Stimulated activated CD8-positive, alpha-beta memory T cell treated with anti-CD3 and anti-CD28 coated beads, Interleukin-12 subunit alpha, Interleukin-12 subunit beta, amount 100 ng/mL, for 1 hour (primary cell): Measurements from ENCODE around the gene TKT.
"Not testable (repeated sequence)": the region's sequence is repeated elsewhere in the genome, so short reads cannot be mapped to it uniquely, and the experiment has no call there.

Experiments used
- DNase-seq: peaks from one replicate; pipeline ENCODE4 v3.0.0-alpha.2; 2020; ENCODE audit warnings: low read depth

TKT gene

DNA sequence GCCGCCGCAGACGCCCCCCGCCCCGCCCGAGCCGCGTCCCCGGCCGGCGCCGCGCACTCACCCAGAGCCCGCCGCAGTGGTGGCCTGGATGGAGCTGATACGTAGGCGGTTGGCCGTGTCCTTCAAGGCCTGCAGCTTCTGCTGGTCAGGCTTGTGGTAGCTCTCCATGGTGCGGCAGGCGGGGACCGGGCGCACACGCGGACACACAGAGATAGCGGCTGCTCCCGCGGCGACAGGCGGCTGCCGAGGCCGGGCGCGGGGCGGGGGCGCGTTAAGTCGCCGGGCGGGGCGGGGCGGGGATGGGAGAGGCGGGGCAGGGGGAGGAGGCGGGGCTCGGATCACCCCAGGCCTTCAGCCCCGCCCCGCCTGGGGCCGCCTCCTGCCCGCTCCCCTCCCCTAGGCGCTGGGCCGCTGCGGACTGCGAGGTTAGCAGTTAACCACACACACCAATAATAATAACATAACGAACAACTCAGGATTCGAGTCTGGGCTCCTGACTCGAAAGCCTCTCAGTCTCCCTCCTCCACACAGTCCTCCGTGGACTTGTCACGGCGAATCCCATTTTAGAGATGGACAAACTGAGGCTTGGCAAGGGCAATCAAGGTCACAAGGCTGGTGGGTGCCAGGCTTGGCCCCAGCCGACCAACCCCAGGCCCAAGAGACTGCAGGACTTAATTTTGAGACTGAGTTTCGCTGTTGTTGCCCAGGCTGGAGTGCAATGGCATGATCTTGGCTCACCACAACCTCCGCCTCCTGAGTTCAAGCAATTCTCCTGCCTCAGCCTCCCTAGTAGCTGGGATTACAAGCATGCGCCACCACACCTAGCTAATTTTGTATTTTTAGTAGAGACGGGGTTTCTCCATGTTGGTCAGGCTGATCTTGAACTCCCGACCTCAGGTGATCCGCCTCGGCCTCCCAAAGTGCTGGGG lies at the start of gene TKT:
Gene TKT (minus strand): TSS at position 248 of the 929 bp plus-strand sequence. CDS start 80 bp downstream, at position 168.
- peak; percentile 54 for DNase-seq

DNA sequence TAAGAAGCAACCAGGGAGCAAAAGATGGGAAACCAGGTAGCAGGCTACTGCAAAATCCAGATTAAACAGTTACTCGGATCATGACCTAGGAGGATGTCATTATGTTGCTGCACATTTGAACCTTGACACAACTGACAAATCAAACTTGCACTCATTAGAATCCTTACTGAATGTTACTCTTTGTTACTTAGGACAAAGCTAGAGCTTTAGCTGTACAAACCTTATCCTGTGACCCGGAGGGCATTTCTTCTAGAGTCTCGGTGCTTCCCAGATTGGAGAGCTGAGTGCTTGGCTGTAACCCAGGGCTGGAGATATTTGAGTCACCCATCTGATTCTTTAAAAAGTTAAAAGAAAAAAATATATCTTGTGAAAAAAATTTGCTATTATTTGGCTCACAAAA lies 48.1 kb upstream of the TKT start:
- no peak for DNase-seq

DNA sequence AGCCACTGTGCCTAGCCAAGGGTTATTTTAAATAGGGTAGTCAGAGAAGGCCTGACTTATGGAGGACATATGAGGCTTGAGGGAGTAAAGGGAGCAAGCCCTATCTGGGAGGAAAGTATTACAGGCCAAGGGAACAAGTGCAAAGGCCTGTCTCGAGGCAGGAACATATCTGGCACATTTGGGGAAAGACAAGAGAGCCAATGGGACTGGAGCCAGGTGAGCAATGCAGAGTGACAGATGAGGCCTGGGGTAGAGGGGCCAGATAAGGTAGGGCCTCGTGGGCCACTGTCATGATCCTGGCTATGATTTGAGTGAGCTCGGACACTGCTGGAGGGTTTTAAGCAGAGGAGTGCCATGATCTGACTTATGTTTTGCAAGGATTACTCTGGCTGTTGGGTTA lies 47.7 kb upstream of the TKT start:
- no peak for DNase-seq

DNA sequence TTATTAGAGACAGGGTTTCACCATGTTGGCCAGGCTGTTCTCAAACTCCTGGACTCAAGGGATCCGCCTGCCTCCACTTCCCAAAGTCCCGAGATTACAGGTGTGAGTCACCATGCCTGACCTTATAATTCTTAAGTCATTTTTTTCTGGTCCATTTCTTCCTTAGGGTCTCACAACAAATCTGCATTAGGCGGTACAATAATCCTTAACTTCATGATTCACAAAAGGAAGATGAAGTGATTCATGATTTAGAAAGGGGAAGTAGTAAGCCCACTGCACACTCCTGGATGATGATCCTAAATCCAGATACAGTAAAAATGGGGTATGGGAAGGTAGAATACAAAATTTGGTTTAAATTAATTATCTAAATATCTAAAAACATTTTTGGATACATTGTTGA lies 45.0 kb upstream of the TKT start:
- no peak for DNase-seq

DNA sequence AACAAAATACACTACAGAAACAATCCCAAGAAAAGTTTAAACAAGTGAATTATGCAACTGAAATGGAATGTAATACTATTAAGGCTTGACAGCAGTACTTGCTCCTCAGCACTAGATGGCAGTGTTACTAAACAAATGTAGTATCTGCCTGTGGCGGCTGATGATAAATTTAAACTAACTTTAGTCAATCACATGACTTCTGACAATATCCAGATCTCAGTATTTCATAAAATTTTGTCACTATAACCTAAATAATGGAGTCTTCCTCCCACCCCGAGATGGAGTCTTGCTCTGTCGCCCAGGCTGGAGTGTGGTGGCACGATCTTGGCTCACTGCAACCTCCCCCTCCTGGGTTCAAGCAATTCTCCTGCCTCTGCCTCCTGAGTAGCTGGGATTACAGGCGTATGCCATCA lies 43.8 kb upstream of the TKT start:
- peak; percentile 2 for DNase-seq

DNA sequence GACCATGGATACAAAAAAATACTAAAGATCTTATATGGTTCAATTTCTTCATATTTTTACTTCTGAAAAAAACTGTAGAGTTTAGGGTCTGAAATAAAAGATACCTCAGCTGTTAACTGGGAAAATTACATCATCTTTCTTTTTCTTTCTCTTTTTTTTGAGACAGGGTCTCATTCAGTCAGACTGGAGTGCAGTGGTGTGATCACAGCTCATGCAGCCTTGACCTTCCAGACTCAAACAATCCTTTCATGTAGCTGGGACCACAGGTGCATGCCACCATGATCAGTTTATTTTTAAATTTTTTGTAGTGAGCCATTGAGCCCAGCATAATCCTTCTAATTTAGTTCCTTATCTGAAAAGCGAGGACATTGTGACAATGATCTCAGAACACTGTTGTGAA lies 39.6 kb upstream of the TKT start:
- no peak for DNase-seq

GRCh38 chr3:53293867-53294266 lies 38.0 kb upstream of the TKT start:
- DNase-seq: no peak

DNA sequence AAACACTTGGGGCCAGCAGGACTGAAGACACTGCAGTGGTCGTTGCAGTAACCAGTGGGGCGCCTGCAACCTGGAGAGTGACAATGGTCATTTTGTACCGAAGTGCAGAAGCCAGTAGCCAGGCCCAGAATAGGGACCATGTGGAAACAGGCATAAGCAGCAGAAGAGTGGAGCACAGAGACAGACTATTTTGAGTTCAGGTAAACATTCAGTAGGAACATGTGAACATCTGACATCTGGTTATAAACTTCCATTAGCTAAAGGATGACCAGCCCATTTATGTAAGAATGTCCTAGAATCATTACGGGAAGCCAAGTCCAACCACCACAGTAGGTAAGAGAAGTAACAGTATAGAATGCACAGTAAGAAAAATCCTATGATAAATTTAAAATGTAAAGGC lies 32.4 kb upstream of the TKT start:
- DNase-seq: no peak

DNA sequence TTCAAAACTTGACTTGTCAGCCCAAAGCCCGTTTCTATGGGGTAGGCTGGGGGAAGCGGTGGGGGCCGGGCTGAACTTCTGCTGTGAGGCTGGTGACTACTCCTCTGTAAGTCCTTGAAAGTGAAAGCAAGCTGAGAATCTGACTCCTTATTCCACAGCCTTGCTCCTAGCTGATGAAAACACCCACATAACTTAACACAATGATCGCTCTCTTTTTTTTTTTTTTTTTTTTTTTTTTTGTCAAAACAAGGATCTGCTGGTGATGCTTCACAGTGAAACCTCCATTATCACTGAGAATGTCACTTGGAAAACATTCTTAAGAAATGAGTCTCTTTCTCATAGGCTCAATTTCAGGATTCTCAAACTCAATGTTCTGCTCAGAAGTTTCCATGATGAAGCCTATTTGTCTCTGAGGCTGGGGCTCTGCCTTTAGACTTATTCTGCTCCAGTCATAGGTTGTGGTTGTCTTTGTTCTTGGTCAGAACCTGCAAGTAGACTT lies 31.4 kb upstream of the TKT start:
- DNase-seq: no peak

DNA sequence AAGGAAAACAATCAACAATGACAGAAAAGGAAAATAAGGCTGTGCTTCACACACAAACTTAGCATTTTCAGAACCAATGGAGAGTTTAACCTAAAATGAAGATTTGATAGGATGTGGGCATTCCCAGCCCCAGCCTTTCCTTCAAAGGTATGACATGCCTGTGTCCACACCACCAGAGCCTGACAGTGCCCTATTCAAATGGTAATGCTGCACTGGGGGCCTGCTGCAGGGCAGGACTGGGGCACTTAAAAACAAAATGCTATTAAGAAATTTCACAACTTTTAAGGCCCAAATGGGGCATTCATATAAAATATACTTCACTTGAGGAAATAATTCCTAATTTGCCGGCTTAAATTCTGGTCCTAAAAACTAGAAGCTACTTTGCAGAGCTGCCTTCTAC lies 30.9 kb upstream of the TKT start:
- DNase-seq: no peak

GRCh38 chr3:53282581-53282980 lies 26.8 kb upstream of the TKT start:
- DNase-seq: no peak

DNA sequence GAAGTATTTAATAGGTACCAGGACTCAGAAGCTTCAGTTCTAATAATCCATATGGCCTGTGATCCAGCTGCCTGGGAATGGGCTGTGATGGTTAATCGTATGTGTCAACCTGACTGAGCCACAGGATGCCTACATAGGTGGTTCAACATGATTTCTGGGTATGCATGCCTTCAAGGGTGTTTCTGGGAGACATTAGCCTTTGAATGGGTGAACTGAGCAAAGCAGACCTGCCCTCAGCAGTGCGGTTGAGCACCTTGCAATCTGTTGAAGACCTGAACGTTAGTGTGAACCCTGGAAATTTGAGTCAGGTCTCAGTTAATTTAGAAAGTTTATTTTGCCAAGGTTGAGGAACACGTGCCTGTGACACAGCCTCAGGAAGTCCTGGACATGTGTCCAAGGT lies 22.8 kb upstream of the TKT start:
- no peak for DNase-seq

GRCh38 chr3:53274938-53275605 lies 19.2 kb upstream of the TKT start:
- no peak for DNase-seq

DNA sequence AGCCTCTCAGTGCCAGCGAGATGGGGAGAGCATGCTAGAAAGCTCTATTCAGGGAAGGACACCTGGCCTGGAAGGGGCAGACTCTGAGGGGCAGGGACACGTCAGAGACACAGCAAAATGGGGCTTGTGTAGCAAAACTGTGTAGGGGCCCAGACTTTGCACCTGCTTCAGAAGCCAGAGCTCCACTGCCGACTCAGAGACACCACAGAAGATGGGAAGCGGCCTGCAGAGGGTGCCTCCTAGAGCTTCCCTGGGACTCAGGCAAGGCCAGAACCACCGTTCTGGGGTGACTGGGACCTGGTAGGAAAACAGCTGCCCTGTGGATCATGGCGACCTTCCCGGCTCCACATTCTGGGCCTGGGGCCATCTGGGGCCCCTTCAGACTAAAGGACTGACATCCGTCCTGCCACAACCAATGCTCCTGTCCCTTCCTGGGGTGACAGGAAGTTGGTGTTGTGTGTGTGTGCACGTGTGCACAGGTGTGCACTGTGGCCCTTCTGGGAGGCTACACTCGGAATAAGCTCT lies 17.4 kb upstream of the TKT start:
- no peak for DNase-seq

- DNase-seq: no peak
Observed at GRCh38 chr3:53269888-53270880, 14.4 kb upstream of the TKT start.

GRCh38 chr3:53269193-53269592 lies 13.4 kb upstream of the TKT start:
- not testable (repeated sequence) for DNase-seq

GRCh38 chr3:53267766-53268165 lies 11.9 kb upstream of the TKT start:
- DNase-seq: no peak

GRCh38 chr3:53264718-53265117 lies 8.9 kb upstream of the TKT start:
- DNase-seq: no peak

DNA sequence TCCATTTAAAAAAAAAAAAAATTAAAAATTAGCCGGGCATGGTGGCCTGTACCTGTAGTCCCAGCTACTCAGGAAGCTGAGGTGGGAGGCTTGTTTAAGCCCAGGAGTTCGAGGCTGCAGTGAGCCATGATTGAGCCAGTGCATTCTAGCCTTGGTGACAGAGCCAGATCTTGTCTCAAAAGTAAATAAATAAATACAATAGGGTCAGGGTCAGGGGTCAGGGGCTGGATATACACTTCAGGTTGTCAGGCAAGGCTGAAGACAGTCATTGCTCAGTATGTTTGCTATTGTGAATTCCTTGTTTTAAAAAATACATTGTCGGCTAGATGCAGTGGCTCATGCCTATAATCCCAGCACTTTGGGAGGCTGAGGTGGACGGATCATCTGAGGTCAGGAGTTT lies 8.1 kb upstream of the TKT start:
- no peak for DNase-seq

GRCh38 chr3:53261712-53262111 lies 5.9 kb upstream of the TKT start:
- no peak for DNase-seq

GRCh38 chr3:53260286-53260785 lies 4.5 kb upstream of the TKT start:
- no peak for DNase-seq
